Hindlimb muscle (tissue), 1 donor: Measurements from ENCODE around the gene PLEKHM3. TPM values are rescaled to one million over a fixed set of nuclear protein-coding genes. Genes with fewer than 3 reads are reported as not detected.

ENCODE experiments used
- DNase-seq: peaks from one replicate; pipeline ENCODE4 v3.0.0-alpha.2; 2013
- polyA plus RNA-seq: library from polyadenylated mRNA; unstranded; fragments of 120-200 nt; gene quantifications from one replicate; pipeline ENCODE4 v1.2.1, GENCODE V29; 2013; ENCODE audit not compliant: insufficient read length

Gene PLEKHM3
- polyA plus RNA-seq, 1 donor, result 8.1 TPM

- peak; percentile 43 for DNase-seq
These were observed 32.1 kb downstream of the PLEKHM3 start for GRCh38 chr2:207993151-207993763.

- no peak for DNase-seq
These were observed 33.4 kb downstream of the PLEKHM3 start for GRCh38 chr2:207991944-207992343.

GRCh38 chr2:207990784-207991183 lies 34.5 kb downstream of the PLEKHM3 start:
- no peak for DNase-seq

- DNase-seq, result no peak
These were observed 36.4 kb downstream of the PLEKHM3 start for GRCh38 chr2:207988975-207989374.

- no peak for DNase-seq
These were observed 38.2 kb downstream of the PLEKHM3 start for GRCh38 chr2:207987025-207987716.

GRCh38 chr2:207984765-207985480 lies 40.4 kb downstream of the PLEKHM3 start:
- no peak for DNase-seq

- DNase-seq, result peak; percentile 6
These were observed 41.7 kb downstream of the PLEKHM3 start for GRCh38 chr2:207983641-207984042.

- no peak for DNase-seq
These were observed 47.0 kb downstream of the PLEKHM3 start for GRCh38 chr2:207978177-207978948.

- no peak for DNase-seq
These were observed 49.4 kb downstream of the PLEKHM3 start for GRCh38 chr2:207975921-207976320.

- DNase-seq, result no peak
These were observed 51.1 kb downstream of the PLEKHM3 start for GRCh38 chr2:207974216-207974605.

GRCh38 chr2:207970826-207971180 lies 54.5 kb downstream of the PLEKHM3 start:
- DNase-seq, result no peak

- no peak for DNase-seq
These were observed 55.0 kb downstream of the PLEKHM3 start for GRCh38 chr2:207970147-207970825.

GRCh38 chr2:207969249-207969648 lies 56.1 kb downstream of the PLEKHM3 start:
- DNase-seq, result no peak

- no peak for DNase-seq
These were observed 58.2 kb downstream of the PLEKHM3 start for GRCh38 chr2:207967121-207967520.

GRCh38 chr2:207960911-207961310 lies 64.4 kb downstream of the PLEKHM3 start:
- DNase-seq, result no peak

GRCh38 chr2:207960090-207960489 lies 65.2 kb downstream of the PLEKHM3 start:
- no peak for DNase-seq

GRCh38 chr2:207956771-207957170 lies 68.6 kb downstream of the PLEKHM3 start:
- no peak for DNase-seq

GRCh38 chr2:207955456-207955855 lies 69.9 kb downstream of the PLEKHM3 start:
- DNase-seq, result no peak

- no peak for DNase-seq
These were observed 72.0 kb downstream of the PLEKHM3 start for GRCh38 chr2:207953354-207953753.

- DNase-seq, result no peak
These were observed 72.6 kb downstream of the PLEKHM3 start for GRCh38 chr2:207952564-207953345.

GRCh38 chr2:207951734-207952470 lies 73.4 kb downstream of the PLEKHM3 start:
- DNase-seq, result no peak
